Left renal cortex interstitium (tissue), 4 donors: ENCODE data around the gene MYCN. TPM values are rescaled to one million over a fixed set of nuclear protein-coding genes. Genes with fewer than 3 reads are reported as not detected.
"Not testable (repeated sequence)": the region's sequence is repeated elsewhere in the genome, so short reads cannot be mapped to it uniquely, and the experiment has no call there.

Experiments
- DNase-seq, 4 donors: peaks; one replicate each; pipeline ENCODE4 v3.0.0-alpha.2; 2013; ENCODE audit warnings: low read depth in 4 of 4, low spot score in 2 of 4, missing footprints in 1 of 4
- polyA plus RNA-seq, 4 donors: library from polyadenylated mRNA; unstranded; fragments of 120-200 nt; gene quantifications; one replicate each; pipeline ENCODE4 v1.2.1, GENCODE V29; 2013; ENCODE audit not compliant: insufficient read length in 4 of 4

Gene MYCN
- polyA plus RNA-seq, 4 donors: 25.2 to 39.1 (median 37.0) TPM

DNA sequence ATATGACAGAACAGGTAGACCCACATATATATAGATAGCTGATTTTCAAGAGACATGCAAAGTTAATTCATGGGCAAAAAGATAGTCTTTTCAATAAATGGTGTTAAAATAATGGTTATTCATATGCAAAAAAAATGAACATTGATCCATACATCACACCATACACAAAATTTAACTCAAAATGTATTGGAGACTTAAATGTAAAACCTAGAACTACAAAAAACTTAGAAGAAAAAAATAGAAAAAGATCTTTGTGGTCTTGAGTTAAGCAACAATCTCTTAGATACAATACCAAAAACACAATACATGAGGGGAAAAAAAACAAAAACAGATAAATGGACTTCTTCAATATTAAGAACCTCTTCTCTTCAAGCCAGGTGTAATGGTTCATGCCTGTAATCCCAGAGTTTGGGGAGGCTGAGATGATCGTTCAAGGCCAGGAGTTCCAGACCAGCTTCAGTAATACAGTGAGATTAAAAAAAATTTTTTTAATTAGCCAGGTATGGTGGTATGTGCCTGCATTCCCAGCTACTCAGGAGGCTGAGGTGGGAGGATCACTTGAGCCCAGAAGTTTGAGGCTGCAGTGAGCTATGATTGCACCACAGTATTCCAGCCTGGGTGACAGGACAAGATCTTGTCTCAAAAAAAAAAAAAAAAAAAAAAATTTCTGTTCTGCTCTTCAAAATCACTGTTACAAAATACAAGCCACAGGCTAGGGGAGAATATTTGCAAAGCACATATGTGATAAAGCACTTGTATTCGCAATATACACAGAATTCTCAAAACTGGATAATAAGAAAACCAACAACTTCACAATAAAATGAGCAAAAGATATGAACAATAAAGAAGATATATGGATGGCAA, 32.7 kb upstream of the MYCN start:
- no peak for DNase-seq

DNA sequence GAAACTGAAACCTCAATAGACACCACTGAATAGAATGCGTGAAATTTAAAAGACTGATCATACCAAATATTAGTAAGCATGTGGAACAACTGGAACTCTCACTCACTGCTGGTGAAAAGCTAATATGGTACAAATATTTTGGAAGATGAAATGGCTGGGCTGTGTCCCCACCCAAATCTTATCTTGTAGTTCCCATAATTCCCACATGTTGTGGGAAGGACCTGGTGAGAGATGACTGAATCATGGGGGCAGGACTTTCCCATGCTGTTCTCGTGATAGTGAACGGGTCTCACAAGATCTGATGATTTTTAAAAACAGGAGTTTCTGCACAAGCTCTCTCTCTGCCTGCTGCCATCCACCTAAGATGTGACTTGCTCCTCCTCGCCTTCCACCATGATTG, 32.0 kb upstream of the MYCN start:
- DNase-seq: no peak

DNA sequence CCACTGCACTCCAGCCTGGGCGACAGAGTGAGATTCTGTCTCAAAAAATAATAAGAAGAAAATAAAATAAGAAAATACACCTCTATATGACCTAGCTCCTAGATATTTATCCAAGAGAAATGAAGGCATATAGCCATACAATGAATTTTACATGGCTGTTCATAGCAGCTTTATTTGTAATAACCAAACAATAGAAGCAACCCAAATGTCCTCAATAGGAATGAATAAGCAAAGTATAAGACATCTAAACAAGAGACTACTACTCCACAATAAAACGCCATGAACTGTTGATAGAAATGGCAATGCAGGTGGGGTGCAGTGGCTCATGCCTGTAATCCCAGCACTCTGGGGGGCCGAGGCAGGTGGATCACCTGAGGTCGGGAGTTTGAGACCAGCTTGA, 31.2 kb upstream of the MYCN start:
- DNase-seq: no peak

- no peak for DNase-seq
Measured at GRCh38 chr2:15909736-15910135, 30.6 kb upstream of the MYCN start.

DNA sequence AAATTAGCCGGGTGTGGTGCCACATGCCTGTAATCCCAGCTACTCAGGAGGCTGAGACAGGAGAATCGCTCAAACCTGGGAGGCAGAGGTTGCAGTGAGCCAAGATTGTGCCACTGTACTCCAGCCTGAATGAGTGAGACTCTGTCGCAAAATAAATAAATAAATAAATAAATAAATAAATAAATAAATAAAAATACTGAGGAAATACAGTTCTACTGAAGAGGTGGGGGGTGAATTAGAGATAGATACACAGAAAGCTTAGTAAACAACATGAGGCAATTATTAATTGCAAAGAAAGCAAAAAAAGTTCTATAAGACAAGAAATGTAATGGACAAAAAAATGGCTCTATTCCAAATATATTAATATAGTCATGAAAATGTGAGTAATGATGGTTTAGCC, 29.1 kb upstream of the MYCN start:
- not testable (repeated sequence) for DNase-seq

DNA sequence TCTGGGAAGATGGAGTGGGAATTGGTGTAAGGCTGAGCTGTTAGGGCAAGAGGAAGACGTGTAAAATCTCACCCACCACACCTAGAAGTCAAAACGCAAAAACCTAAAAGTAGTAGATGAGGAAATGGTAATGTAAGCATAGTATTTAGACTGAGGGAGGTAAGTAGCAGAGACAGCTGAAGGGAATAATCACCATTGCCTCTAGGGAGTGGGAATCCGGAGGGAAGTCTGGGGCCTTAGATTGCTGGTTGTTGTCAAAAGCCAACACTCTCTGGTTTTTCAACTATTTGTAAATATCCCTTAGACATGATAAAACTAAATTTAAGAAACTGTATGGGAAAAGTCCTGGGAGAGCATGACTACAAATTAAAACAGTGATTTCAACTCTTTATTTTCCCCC, 28.7 kb upstream of the MYCN start:
- no peak for DNase-seq

GRCh38 chr2:15912203-15912602, 28.1 kb upstream of the MYCN start:
- DNase-seq: no peak

DNA sequence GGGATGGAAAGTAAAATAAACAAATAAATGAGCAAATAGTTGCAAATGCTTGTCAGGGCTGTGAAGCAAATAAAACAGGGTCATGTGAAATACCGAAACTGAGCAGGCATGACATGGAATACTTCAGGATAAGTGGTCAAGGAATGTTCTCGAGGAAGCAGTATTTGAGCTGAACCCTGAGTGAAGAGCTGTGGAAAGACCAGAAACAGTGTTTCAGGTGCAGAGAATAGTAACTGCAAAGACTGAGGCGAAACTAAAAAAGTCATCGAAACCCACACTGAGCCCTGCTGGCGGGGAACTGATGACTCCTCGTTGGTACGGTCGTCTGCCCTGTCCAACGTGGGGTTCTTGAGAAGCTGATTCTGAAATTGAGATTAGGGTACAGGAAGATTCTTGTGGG, 27.2 kb upstream of the MYCN start:
- no peak for DNase-seq

GRCh38 chr2:15914596-15915385, 25.6 kb upstream of the MYCN start:
- DNase-seq: no peak

GRCh38 chr2:15915546-15915945, 24.8 kb upstream of the MYCN start:
- not testable (repeated sequence) for DNase-seq

- DNase-seq: no peak
Measured at GRCh38 chr2:15916336-15916735, 24.0 kb upstream of the MYCN start.

- no peak for DNase-seq
Measured at GRCh38 chr2:15918761-15919356, 21.5 kb upstream of the MYCN start.

DNA sequence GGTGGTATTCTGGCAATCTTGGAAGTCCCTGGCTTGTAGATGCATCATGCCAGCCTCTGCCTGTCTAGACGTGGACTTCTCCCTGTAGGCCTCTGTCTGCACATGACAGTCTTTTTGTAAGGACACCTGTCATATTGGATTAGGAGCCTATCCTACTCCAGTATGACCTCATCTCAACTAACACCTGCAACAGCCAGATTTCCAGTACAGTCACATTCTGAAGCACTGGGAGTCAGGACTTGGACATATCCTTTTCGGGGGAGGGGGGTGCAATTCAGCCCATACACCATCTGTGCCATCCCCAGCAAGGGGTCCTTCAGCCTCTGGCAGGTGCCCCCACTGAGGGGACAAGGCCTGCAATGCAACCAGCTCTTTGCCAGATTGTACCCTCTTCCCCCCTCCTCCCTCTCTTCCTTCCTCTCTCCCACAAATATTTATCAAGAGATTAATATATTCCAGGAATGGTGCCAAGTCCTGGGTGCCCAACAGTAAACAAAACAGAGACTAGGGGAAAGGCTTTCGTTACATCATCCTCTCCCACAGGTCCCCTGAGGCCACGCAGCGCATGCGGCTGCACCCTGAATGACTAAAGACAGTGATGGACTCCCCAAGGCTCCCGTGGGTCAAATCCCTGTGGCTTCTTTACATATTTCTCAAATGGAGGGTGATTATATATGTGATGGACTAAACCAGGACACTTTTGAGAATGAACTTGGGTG, 20.5 kb upstream of the MYCN start:
- no peak for DNase-seq

- DNase-seq: no peak
Measured at GRCh38 chr2:15920696-15921095, 19.7 kb upstream of the MYCN start.

GRCh38 chr2:15923597-15923996, 16.8 kb upstream of the MYCN start:
- DNase-seq: no peak

- DNase-seq: no peak
Measured at GRCh38 chr2:15925819-15926218, 14.5 kb upstream of the MYCN start.

DNA sequence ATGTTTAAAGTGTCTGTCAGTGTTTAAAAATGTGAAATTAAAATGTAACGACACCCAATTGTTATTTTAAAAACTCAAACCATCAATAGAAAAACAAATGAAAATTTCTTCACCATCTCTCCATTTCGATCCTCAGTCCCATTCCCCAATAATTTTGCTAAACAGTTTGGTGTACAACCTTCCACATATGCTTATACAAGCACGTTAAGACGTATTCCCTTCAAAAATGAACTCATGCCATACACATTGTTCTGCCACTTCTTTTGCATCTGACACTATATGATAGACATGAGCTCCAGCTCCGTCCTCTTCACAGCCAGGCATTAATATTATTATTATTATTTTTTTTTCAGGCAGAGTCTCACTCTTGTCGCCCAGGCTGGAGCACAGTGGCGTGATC, 14.1 kb upstream of the MYCN start:
- no peak for DNase-seq

- DNase-seq: no peak
Measured at GRCh38 chr2:15927551-15928218, 12.7 kb upstream of the MYCN start.

- not testable (repeated sequence) for DNase-seq
Measured at GRCh38 chr2:15929008-15929407, 11.3 kb upstream of the MYCN start.

DNA sequence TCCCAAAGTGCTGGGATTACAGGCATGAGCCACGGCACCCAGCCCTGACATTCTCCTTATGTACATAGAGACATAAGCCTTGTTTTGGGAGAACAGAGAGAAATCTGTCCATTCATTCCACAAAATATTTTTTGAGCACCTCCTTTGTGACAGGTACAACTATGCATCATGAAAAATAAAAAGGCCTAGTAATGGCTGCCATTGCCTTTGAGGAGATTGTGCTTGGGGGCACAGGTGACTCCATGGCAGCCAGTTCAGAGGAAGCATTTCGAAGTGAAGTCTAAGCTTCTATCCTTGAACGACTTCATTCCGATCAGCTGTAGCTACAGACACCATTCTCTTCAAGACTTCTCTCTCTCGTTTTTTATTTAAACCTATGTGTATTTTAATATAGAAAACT, 10.5 kb upstream of the MYCN start:
- no peak for DNase-seq
